C4-2B (cell line): ENCODE results near the gene HIP1R.
"Not testable (repeated sequence)": the region's sequence is repeated elsewhere in the genome, so short reads cannot be mapped to it uniquely, and the experiment has no call there.

Experiments
- H3K27ac ChIP-seq: fragments of 450-650 bp; 2 replicates; pipeline ENCODE4 v1.5.1; 2017
- ZFX ChIP-seq: fragments of 450-650 bp; IDR thresholded peaks from 2 replicates; pipeline ENCODE4 v1.6.1; 2017
- TF ChIP-seq, protein P1 (sequence below): fragments of 450-650 bp; conservative IDR thresholded peaks from 2 replicates; pipeline ENCODE4 v1.5.1; 2017; ENCODE audit warnings: mild to moderate bottlenecking

HIP1R gene

DNA sequence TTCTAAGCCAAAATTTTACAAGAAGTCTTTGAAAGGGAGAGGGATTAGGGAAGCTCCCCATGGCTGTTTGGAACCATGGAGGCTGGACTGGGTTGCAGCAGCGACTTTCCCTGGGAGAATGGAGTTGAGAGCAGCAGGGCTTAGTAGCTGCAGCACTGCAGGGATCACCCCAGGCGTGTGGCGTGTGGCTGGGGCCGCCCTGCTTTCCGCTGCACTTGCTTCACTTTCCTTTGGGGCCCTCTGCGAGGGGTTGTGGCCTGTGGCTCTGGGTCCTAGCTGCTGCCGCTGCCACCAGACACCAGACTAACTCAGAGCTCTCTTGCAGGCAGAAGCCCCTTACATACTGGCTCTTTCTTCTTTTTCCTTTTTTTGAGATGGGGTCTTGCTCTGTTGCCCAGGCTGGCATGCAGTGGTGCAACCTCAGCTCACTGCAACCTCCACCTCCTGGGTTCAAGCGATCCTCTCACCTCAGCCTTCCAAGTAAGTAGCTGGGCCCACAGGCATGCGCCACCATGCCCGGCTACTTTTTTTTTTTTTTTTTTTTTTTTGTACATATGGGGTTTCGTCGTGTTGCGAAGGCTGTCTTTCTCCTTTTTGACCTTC, 35.5 kb upstream of the HIP1R start:
- H3K27ac ChIP-seq, result no peak overlapping the region

DNA sequence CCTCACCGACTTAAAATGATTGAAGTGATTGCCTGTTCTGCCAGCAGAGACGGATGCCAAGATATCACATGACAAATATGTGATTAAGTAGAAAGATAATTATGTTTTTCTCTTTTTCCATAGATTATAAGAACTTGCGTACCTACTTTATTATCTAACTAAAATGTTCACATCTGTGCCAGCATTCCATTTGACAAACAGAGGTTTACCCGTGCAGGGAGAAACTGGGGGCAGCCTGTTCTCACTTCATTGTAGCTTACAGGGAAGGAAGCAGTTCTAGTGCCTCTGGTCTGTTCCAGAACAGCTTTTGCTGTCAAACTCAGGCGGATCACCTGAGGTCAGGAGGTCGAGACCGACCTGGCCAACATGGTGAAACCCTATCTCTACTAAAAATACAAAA, 31.3 kb upstream of the HIP1R start:
- TF ChIP-seq, protein P1, sequence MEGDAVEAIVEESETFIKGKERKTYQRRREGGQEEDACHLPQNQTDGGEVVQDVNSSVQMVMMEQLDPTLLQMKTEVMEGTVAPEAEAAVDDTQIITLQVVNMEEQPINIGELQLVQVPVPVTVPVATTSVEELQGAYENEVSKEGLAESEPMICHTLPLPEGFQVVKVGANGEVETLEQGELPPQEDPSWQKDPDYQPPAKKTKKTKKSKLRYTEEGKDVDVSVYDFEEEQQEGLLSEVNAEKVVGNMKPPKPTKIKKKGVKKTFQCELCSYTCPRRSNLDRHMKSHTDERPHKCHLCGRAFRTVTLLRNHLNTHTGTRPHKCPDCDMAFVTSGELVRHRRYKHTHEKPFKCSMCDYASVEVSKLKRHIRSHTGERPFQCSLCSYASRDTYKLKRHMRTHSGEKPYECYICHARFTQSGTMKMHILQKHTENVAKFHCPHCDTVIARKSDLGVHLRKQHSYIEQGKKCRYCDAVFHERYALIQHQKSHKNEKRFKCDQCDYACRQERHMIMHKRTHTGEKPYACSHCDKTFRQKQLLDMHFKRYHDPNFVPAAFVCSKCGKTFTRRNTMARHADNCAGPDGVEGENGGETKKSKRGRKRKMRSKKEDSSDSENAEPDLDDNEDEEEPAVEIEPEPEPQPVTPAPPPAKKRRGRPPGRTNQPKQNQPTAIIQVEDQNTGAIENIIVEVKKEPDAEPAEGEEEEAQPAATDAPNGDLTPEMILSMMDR, result no peak
- TF ChIP-seq ZFX, result no peak
- no peak overlapping the region for H3K27ac ChIP-seq

More for the DNA sequence above, 35.5 kb upstream of the HIP1R start:
- TF ChIP-seq, protein P1, result no peak
- no peak for TF ChIP-seq ZFX

DNA sequence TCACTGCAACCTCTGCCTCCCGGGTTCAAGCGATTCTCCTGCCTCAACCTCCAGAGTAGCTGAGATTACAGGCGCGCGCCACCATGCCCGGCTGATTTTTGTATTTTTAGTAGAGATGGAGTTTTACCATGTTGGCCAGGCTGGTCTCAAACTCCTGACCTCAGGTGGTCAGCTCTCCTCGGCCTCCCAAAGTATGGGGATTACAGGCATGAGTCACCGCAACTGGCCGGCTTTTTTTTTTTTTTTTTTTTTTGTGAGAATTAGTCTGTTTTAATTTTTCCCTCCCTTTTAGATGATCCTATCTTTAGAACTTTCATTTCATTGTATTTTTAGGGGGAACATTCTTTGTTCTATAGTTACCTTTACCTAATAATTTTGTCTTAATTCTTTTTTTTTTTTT, 30.3 kb upstream of the HIP1R start:
- H3K27ac ChIP-seq, result not testable (repeated sequence)

DNA sequence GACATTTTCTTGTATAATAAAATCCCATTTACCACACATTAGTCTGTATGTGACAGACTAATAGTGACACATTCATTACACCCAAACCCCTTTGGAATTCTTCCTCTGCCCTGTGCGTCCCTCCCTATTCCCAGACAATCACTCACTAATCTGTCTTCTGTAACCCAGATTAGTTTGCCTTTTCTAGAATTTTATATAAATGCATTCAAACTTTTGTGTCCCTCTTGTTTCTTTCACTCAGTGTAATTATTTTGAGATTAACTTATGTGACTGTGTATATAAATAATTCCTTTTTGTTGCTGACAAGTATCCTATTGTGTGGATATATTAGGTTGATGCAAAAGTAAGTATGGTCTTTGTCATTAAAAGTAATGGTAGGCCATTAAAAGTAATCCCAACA, 27.6 kb upstream of the HIP1R start:
- no peak overlapping the region for H3K27ac ChIP-seq
- TF ChIP-seq, protein P1, result no peak
- TF ChIP-seq ZFX, result no peak

DNA sequence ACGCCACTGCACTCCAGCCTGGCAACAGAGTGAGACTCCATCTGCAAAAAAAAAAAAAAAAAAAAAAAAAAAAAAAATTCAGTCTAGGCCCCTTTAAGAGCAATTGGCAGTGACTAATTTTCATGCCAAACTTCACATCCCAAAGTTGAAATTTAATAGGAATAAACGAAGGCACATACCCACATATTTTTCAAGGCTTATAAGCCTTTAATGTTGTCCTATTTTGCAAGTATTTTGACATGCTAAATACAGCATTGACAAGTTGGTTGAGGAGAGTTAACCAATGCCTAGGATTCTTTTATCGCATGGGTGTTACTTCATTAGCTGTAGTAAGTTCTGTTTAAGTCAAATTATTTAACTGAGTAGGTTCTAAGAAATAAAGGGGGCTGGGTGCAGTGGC, 23.5 kb upstream of the HIP1R start:
- H3K27ac ChIP-seq, result no peak overlapping the region

DNA sequence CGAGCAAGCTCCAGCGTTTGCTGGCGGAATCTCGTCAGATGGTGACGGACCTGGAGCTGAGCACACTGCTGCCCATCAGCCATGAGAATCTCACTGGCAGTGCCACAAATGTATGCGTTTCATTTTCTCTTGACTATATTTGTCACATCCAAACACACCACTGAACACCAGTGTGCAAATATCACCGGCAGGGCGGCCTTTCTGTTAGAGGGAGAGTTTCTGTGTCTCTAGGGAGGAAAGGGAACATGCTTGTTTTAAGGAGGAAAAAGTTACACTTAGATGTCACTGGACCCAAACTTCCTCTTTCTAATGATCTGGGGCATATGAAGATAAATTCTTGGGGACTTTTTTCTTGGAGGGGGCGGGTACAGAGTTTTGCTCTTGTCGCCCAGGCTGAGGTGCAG, 21.9 kb upstream of the HIP1R start:
- TF ChIP-seq, protein P1, result no peak
- TF ChIP-seq ZFX, result no peak
- no peak overlapping the region for H3K27ac ChIP-seq

More for the DNA sequence above, 23.5 kb upstream of the HIP1R start:
- TF ChIP-seq ZFX, result no peak
- TF ChIP-seq, protein P1, result no peak

DNA sequence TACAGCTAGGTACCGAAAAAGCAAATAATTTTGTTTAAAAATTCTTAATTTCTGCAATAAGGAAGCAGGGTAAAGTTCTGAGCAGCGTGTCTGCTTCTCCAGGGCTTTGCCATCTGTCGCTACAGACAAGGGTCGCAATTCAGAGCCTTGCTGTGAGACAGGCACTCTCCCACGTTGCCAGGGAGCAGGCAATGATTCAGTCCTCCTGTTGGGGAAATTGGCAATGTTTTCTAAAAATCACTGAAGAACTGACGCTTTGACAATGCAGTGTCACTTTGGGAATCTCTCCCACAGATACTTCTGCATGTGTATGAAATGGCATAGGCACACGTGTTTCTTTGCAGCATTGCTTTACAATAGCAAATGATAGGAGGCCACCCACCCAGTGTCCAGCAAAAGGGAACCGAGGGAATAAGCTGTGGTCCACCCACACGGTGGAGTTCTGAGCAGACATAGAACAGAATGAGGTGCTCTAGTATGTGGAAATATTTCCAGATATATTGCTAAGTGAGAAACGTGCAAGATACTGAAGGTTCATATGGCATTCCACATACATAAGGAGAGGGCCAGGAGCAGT, 16.0 kb upstream of the HIP1R start:
- TF ChIP-seq, protein P1, result no peak
- no peak for TF ChIP-seq ZFX
- H3K27ac ChIP-seq, result no peak overlapping the region

DNA sequence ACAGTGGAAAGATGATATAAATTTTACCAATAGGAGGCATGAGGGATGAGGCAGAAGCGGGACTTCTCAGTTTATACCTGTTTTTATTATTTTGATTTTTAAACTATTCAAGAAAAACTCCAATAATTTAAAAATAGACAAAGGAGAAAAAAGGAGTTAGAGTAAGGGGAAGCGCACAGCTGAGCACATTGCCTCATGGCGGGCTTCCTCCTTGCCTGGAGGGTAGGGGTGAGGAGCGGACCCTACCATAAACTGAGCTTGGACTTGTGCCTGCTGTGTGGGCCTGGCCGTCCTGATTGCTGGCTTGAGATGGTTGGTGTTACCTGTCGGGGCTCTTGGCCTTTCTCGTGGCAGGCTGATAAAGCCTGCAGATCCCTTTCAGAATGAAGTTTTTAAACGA, 15.1 kb upstream of the HIP1R start:
- H3K27ac ChIP-seq, result no peak overlapping the region
- no peak for TF ChIP-seq ZFX
- TF ChIP-seq, protein P1, result no peak
